ENCODE results near the gene HOXA2. TPM values are rescaled to one million over a fixed set of nuclear protein-coding genes. Genes with fewer than 3 reads are reported as not detected.

HOXA2 gene
- total RNA-seq, 2 experiments from 2014 or later = not detected

GRCh38 chr7:27079234-27079975 lies 23.1 kb downstream of the HOXA2 start:
- POLR2A ChIA-PET = no interaction called here
- Mint-ChIP-seq H3K4me3 (no peak overlapping the region), H3K27ac (no peak overlapping the region), H3K4me1 (ENCODE audit: low read depth) (no peaks in the 10 kb centered on the region), H3K9me3 (no peaks in the 10 kb centered on the region), H3K27me3 (peaks cover 3% of the 10 kb centered on the region), H3K36me3 (no peaks in the 10 kb centered on the region)
- DNase-seq = no peak
- CTCF ChIA-PET = no interaction called here
- intact Hi-C loops (cut with micrococcal nuclease) = no loop called here

- no peak for DNase-seq
- CTCF ChIA-PET = no interaction called here
- H3K36me3 Mint-ChIP-seq = no peaks in the 10 kb centered on the region
Measured at GRCh38 chr7:27078616-27079233, 23.8 kb downstream of the HOXA2 start.

GRCh38 chr7:27073076-27073475 lies 29.4 kb downstream of the HOXA2 start:
- Mint-ChIP-seq H3K4me3 (no peak overlapping the region), H3K27ac (no peak overlapping the region), H3K4me1 (ENCODE audit: low read depth) (no peaks in the 10 kb centered on the region), H3K36me3 (no peaks in the 10 kb centered on the region), H3K9me3 (no peaks in the 10 kb centered on the region), H3K27me3 (peaks cover 4% of the 10 kb centered on the region)
- ChIA-PET POLR2A (no interaction called here), CTCF (no interaction called here)
- DNase-seq = no peak
- intact Hi-C loops (cut with micrococcal nuclease) = no loop called here

More at GRCh38 chr7:27078616-27079233, 23.8 kb downstream of the HOXA2 start:
- Mint-ChIP-seq H3K9me3 (no peaks in the 10 kb centered on the region), H3K4me3 (no peak overlapping the region), H3K4me1 (ENCODE audit: low read depth) (no peaks in the 10 kb centered on the region), H3K27me3 (peaks cover 3% of the 10 kb centered on the region), H3K27ac (no peak overlapping the region)
- POLR2A ChIA-PET = no interaction called here
- intact Hi-C loops (cut with micrococcal nuclease) = no loop called here

- H3K36me3 Mint-ChIP-seq = no peaks in the 10 kb centered on the region
- H3K27me3 Mint-ChIP-seq = peaks cover 6% of the 10 kb centered on the region
- H3K9me3 Mint-ChIP-seq = no peaks in the 10 kb centered on the region
- POLR2A ChIA-PET = no interaction called here
- intact Hi-C loops (cut with micrococcal nuclease) = no loop called here
- H3K4me3 Mint-ChIP-seq = no peak overlapping the region
- H3K4me1 Mint-ChIP-seq (ENCODE audit: low read depth) = no peaks in the 10 kb centered on the region
- H3K27ac Mint-ChIP-seq = no peak overlapping the region
- no peak for DNase-seq
- CTCF ChIA-PET = no interaction called here
Measured at GRCh38 chr7:27071622-27072390, 30.7 kb downstream of the HOXA2 start.

GRCh38 chr7:27068259-27068658 lies 34.2 kb downstream of the HOXA2 start:
- intact Hi-C loops (cut with micrococcal nuclease) = no loop called here
- no peaks in the 10 kb centered on the region for H3K9me3 Mint-ChIP-seq
- CTCF ChIA-PET = no interaction called here

GRCh38 chr7:27066148-27066547 lies 36.3 kb downstream of the HOXA2 start:
- no peaks in the 10 kb centered on the region for H3K4me1 Mint-ChIP-seq (ENCODE audit: low read depth)
- H3K4me3 Mint-ChIP-seq = no peak overlapping the region
- H3K27ac Mint-ChIP-seq = no peak overlapping the region
- H3K36me3 Mint-ChIP-seq = no peaks in the 10 kb centered on the region
- no peaks in the 10 kb centered on the region for H3K9me3 Mint-ChIP-seq
- intact Hi-C loops (cut with micrococcal nuclease) = no loop called here
- no peak for DNase-seq
- H3K27me3 Mint-ChIP-seq = peaks cover 7% of the 10 kb centered on the region
- CTCF ChIA-PET = interaction anchor here (0.5 kb wide), 1 partner anchor 44 kb away, joined by 3 read pairs; no protein-coding TSS in a partner anchor
- POLR2A ChIA-PET = no interaction called here

More at GRCh38 chr7:27068259-27068658, 34.2 kb downstream of the HOXA2 start:
- Mint-ChIP-seq H3K4me1 (ENCODE audit: low read depth) (no peaks in the 10 kb centered on the region), H3K27me3 (peaks cover 9% of the 10 kb centered on the region), H3K27ac (no peak overlapping the region), H3K36me3 (no peaks in the 10 kb centered on the region), H3K4me3 (no peak overlapping the region)
- POLR2A ChIA-PET = no interaction called here
- no peak for DNase-seq

- intact Hi-C loops (cut with micrococcal nuclease) = no loop called here
- Mint-ChIP-seq H3K36me3 (no peaks in the 10 kb centered on the region), H3K4me3 (no peak overlapping the region), H3K4me1 (ENCODE audit: low read depth) (no peaks in the 10 kb centered on the region), H3K27ac (no peak overlapping the region), H3K9me3 (no peaks in the 10 kb centered on the region), H3K27me3 (peaks cover 7% of the 10 kb centered on the region)
- POLR2A ChIA-PET = no interaction called here
- no peak for DNase-seq
- CTCF ChIA-PET = interaction anchor here (0.5 kb wide), 1 partner anchor 44 kb away, joined by 3 read pairs; no protein-coding TSS in a partner anchor
Measured at GRCh38 chr7:27065709-27066108, 36.8 kb downstream of the HOXA2 start.

GRCh38 chr7:27064661-27065060 lies 37.8 kb downstream of the HOXA2 start:
- no peak for DNase-seq
- H3K36me3 Mint-ChIP-seq = no peaks in the 10 kb centered on the region
- ChIA-PET CTCF (no interaction called here), POLR2A (no interaction called here)
- peaks cover 7% of the 10 kb centered on the region for H3K27me3 Mint-ChIP-seq
- H3K4me3 Mint-ChIP-seq = no peak overlapping the region
- no peaks in the 10 kb centered on the region for H3K4me1 Mint-ChIP-seq (ENCODE audit: low read depth)
- no peaks in the 10 kb centered on the region for H3K9me3 Mint-ChIP-seq
- H3K27ac Mint-ChIP-seq = no peak overlapping the region
- intact Hi-C loops (cut with micrococcal nuclease) = no loop called here

- no peak for DNase-seq
- ChIA-PET CTCF (no interaction called here), POLR2A (no interaction called here)
- peaks cover 12% of the 10 kb centered on the region for H3K27me3 Mint-ChIP-seq
- no peaks in the 10 kb centered on the region for H3K9me3 Mint-ChIP-seq
- H3K27ac Mint-ChIP-seq = no peak overlapping the region
- H3K4me3 Mint-ChIP-seq = no peak overlapping the region
- H3K4me1 Mint-ChIP-seq (ENCODE audit: low read depth) = no peaks in the 10 kb centered on the region
- intact Hi-C loops (cut with micrococcal nuclease) = no loop called here
- no peaks in the 10 kb centered on the region for H3K36me3 Mint-ChIP-seq
Measured at GRCh38 chr7:27064159-27064558, 38.3 kb downstream of the HOXA2 start.

- H3K4me1 Mint-ChIP-seq (ENCODE audit: low read depth) = no peaks in the 10 kb centered on the region
- no peaks in the 10 kb centered on the region for H3K9me3 Mint-ChIP-seq
- no peak overlapping the region for H3K4me3 Mint-ChIP-seq
- POLR2A ChIA-PET = no interaction called here
- no peak for DNase-seq
- peaks cover 16% of the 10 kb centered on the region for H3K27me3 Mint-ChIP-seq
- intact Hi-C loops (cut with micrococcal nuclease) = no loop called here
- H3K36me3 Mint-ChIP-seq = no peaks in the 10 kb centered on the region
- CTCF ChIA-PET = interaction anchor here (0.6 kb wide), 1 partner anchor 979 kb away, joined by 3 read pairs; no protein-coding TSS in a partner anchor
- no peak overlapping the region for H3K27ac Mint-ChIP-seq
Measured at GRCh38 chr7:27062946-27063345, 39.5 kb downstream of the HOXA2 start.

GRCh38 chr7:27053153-27053552 lies 49.3 kb downstream of the HOXA2 start:
- intact Hi-C loops (cut with micrococcal nuclease) = no loop called here
- Mint-ChIP-seq H3K27me3 (peaks cover 3% of the 10 kb centered on the region), H3K4me1 (ENCODE audit: low read depth) (no peaks in the 10 kb centered on the region), H3K4me3 (no peak overlapping the region), H3K9me3 (no peaks in the 10 kb centered on the region), H3K27ac (no peak overlapping the region), H3K36me3 (no peaks in the 10 kb centered on the region)
- ChIA-PET CTCF (no interaction called here), POLR2A (no interaction called here)
- no peak for DNase-seq

GRCh38 chr7:27051451-27051850 lies 51.0 kb downstream of the HOXA2 start:
- ChIA-PET POLR2A (no interaction called here), CTCF (no interaction called here)
- intact Hi-C loops (cut with micrococcal nuclease) = no loop called here
- Mint-ChIP-seq H3K27ac (no peak overlapping the region), H3K27me3 (peaks cover 1% of the 10 kb centered on the region), H3K4me3 (no peak overlapping the region), H3K9me3 (no peaks in the 10 kb centered on the region), H3K4me1 (ENCODE audit: low read depth) (no peaks in the 10 kb centered on the region), H3K36me3 (no peaks in the 10 kb centered on the region)
- DNase-seq = no peak

All from activated CD4-positive, alpha-beta memory T cell treated with anti-CD3 and anti-CD28 coated beads for 36 hours (primary cell).